Stomach (tissue), 9 donors: ENCODE data around the gene JPH2. TPM values are rescaled to one million over a fixed set of nuclear protein-coding genes. Genes with fewer than 3 reads are reported as not detected.
"Not testable (repeated sequence)": the region's sequence is repeated elsewhere in the genome, so short reads cannot be mapped to it uniquely, and the experiment has no call there.

Experiments used
- DNase-seq, 2 donors: peaks; one replicate each; pipeline versions ENCODE4 v3.0.0 to v3.0.0-alpha.2; 2013 to 2019
- H3K27ac ChIP-seq, 5 donors: fragments of 200-600 bp in 4 of 5; sonication (generic) in 4 of 5; one replicate each; pipeline ENCODE4 v1.5.1; 2013 to 2019; ENCODE audit warnings: mild to moderate bottlenecking in 1 of 5, moderate library complexity in 1 of 5
- H3K27me3 ChIP-seq, 3 donors: fragments of 200-600 bp; sonication (generic); one replicate each; pipeline ENCODE4 v1.5.1; 2017 to 2019; ENCODE audit warnings: mixed run types in 1 of 3
- H3K36me3 ChIP-seq, 4 donors: fragments of 200-600 bp; sonication (generic); 1 replicate in 3 of 4; 2 replicates in 1 of 4; pipeline ENCODE4 v1.5.1; 2016 to 2019
- H3K4me1 ChIP-seq, 4 donors: fragments of 200-600 bp; sonication (generic); one replicate each; pipeline ENCODE4 v1.5.1; 2016 to 2019
- H3K4me3 ChIP-seq, 4 donors: fragments of 200-600 bp; sonication (generic) in 3 of 4; one replicate each; pipeline ENCODE4 v1.5.1; 2016 to 2019; ENCODE audit warnings: mild to moderate bottlenecking in 1 of 4
- H3K9me3 ChIP-seq, 4 donors: fragments of 200-600 bp; sonication (generic); one replicate each; pipeline ENCODE4 v1.5.1; 2016 to 2019
- EP300 ChIP-seq: sonication (generic); formaldehyde crosslinking; IDR thresholded peaks from one replicate; pipeline ENCODE4 v1.6.1; 2017; ENCODE audit warnings: antibody characterized with exemption
- POLR2A ChIP-seq, 4 donors: fragments of 450-650 bp; IDR thresholded peaks; one replicate each; pipeline ENCODE4 v1.6.1; 2016; ENCODE audit warnings: antibody characterized with exemption in 4 of 4, control low read depth in 2 of 4, mild to moderate bottlenecking in 1 of 4, moderate library complexity in 1 of 4
- POLR2AphosphoS5 ChIP-seq, 3 donors: sonication (generic); formaldehyde crosslinking; IDR thresholded peaks; one replicate each; pipeline ENCODE4 v1.6.1; 2016; ENCODE audit warnings: antibody characterized with exemption in 3 of 3
- WGBS, 5 donors: extraction: QIAGEN DNeasy Blood & Tissue Kit in 3 of 5; methylation state at CpG; one replicate each; pipeline versions ENCODE4 v1.1.5 to v1.1.7; 2013 to 2018; 5-methylcytosine and 5-hydroxymethylcytosine counted together
- intact Hi-C: fragments of 100-400 bp; cut with DNase I; formaldehyde crosslinking; loops from one replicate; pipeline ENCODE4 v1.15.1; 2023; ENCODE audit warnings: low total_unique reads
- polyA plus RNA-seq, 3 donors: library from polyadenylated mRNA; stranded (reverse); fragments of 200-250 nt; gene quantifications; one replicate each; pipeline ENCODE4 v1.2.3, GENCODE V29; 2013
- total RNA-seq, 5 donors: library from RNA; depleted of rRNA; stranded (reverse); fragments of >200 nt; gene quantifications; one replicate each; pipeline versions ENCODE4 v1.1.0 to v1.2.3, GENCODE V29; 2014 to 2016
- TF ChIP-seq, protein P1 (sequence below), 7 experiments: fragments of 450-650 bp in 4 of 7; fragments of 200-600 bp in 3 of 7; sonication (generic) in 3 of 7; IDR thresholded peaks; one replicate each; pipeline ENCODE4 v1.5.1; 2016 to 2019; ENCODE audit warnings: antibody characterized with exemption in 7 of 7, control low read depth in 2 of 7, mild to moderate bottlenecking in 1 of 7
- donor health status: healthy with polysubstance abuse.
- donor health status: Bipolar disorder and iron deficiency.
- donor health status: healthy.

JPH2 gene
- total and polyA plus RNA-seq, 8 donors: 0.15 to 51.9 (median 10.9) TPM

DNA sequence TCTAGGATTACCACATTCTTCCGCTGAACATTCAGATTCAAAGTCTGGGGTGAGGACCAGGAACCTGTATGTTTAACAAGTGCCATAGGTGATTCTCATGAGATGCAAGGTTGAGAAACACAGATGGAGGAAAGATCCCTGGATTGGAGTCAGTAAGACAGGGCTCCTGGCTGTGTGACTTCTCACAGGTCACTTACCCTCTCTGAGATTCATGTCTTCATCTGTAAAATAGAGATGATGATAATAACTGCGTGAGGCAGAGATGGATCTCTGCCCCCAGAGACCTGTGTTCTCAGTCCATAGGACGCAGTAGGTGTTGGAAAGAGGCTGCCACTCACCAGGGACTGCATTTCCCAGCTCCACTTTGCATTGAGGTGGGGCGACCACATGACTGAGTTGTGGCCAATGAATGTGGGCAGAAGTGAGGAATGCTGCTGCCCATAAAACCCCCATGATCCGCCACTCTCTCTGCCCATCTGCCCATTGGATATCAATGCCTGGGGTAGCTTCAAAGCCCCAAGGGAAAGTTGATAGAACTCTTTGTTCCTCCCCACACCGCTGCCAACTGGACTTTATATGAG lies 46.5 kb upstream of the JPH2 start:
- WGBS, 5 donors: 81 to 94% (median 84%) methylated on average over 6 of the region's 6 CpGs
- Histone ChIP-seq H3K4me3 (no peak overlapping the region), H3K27ac (no peak overlapping the region), H3K9me3 (no peaks in the 10 kb centered on the region), H3K36me3 (no peaks in the 10 kb centered on the region), H3K4me1 (no peaks in the 10 kb centered on the region), H3K27me3 (no peaks in the 10 kb centered on the region)
- intact Hi-C loops: no loop called here
- TF ChIP-seq EP300 (no peak), POLR2AphosphoS5 (IDR thresholded peaks at IDR 0.05) (no peak), POLR2A (IDR thresholded peaks at IDR 0.05) (no peak)
- TF ChIP-seq, protein P1, sequence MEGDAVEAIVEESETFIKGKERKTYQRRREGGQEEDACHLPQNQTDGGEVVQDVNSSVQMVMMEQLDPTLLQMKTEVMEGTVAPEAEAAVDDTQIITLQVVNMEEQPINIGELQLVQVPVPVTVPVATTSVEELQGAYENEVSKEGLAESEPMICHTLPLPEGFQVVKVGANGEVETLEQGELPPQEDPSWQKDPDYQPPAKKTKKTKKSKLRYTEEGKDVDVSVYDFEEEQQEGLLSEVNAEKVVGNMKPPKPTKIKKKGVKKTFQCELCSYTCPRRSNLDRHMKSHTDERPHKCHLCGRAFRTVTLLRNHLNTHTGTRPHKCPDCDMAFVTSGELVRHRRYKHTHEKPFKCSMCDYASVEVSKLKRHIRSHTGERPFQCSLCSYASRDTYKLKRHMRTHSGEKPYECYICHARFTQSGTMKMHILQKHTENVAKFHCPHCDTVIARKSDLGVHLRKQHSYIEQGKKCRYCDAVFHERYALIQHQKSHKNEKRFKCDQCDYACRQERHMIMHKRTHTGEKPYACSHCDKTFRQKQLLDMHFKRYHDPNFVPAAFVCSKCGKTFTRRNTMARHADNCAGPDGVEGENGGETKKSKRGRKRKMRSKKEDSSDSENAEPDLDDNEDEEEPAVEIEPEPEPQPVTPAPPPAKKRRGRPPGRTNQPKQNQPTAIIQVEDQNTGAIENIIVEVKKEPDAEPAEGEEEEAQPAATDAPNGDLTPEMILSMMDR (IDR thresholded peaks at IDR 0.05): no peak
- no peak for DNase-seq

DNA sequence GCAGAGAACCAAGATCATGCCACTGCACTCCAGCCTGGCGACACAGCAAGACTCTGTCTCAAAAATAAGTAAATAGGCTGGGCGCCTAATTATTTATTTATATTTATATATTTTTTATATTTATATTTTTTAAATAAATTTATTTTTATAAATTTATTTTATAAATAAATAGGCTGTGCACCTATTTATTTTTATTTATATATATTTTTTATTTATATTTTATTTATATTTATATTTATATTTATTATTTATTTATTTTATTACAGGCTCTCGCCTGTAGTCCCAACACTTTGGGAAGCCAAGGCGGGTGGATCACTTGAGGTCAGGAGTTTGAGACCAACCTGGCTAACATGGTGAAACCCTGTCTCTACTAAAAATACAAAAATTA lies 45.5 kb upstream of the JPH2 start:
- H3K27ac ChIP-seq, intact Hi-C loops, H3K4me1 ChIP-seq, H3K36me3 ChIP-seq, H3K4me3 ChIP-seq, DNase-seq, H3K9me3 ChIP-seq, H3K27me3 ChIP-seq: not testable (repeated sequence)
- 79 to 96% (median 95%) methylated on average over 4 of the region's 4 CpGs for WGBS, 5 donors

DNA sequence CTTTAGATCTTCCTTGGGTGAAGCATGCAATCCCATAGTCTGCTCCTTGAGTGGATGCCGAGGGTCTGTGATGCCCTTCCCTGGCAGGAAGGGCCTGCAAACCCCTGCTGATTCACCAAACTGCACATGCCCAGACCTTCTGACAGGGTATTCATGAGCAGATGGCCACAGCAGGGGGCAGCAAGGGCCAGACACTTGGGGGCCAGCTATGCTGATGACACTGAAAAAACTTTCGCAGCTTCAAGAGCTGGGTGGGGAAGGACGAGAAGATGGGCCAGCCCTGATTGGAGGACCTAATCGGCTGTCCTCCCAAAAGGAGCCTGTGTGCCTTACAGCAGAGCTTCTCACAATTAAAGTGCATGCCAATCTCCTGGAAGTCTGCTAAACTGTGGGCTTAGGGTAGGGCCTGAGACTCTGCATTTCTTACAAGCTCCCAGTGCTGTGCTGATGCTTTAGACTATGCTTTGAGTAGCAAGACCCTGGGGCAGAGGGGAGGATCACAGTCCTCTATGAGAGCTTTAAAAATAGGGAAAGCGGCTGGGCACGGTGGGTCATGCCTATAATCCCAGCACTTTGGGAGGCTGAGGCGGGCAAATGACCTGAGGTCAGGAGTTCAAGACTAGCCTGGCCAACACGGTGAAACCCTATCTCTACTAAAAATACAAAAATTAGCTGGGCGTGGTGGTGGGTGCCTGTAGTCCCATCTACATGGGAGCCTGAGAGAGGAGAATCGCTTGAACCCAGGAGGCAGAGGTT lies 44.9 kb upstream of the JPH2 start:
- Histone ChIP-seq H3K4me3 (no peak overlapping the region), H3K9me3 (no peaks in the 10 kb centered on the region), H3K4me1 (no peaks in the 10 kb centered on the region), H3K27me3 (no peaks in the 10 kb centered on the region), H3K27ac (no peak overlapping the region), H3K36me3 (no peaks in the 10 kb centered on the region)
- DNase-seq: no peak
- intact Hi-C loops: no loop called here
- TF ChIP-seq, protein P1 (IDR thresholded peaks at IDR 0.05): no peak
- TF ChIP-seq POLR2AphosphoS5 (IDR thresholded peaks at IDR 0.05) (no peak), EP300 (no peak), POLR2A (IDR thresholded peaks at IDR 0.05) (no peak)
- WGBS, 5 donors: 59 to 74% (median 70%) methylated on average over 10 of the region's 10 CpGs

DNA sequence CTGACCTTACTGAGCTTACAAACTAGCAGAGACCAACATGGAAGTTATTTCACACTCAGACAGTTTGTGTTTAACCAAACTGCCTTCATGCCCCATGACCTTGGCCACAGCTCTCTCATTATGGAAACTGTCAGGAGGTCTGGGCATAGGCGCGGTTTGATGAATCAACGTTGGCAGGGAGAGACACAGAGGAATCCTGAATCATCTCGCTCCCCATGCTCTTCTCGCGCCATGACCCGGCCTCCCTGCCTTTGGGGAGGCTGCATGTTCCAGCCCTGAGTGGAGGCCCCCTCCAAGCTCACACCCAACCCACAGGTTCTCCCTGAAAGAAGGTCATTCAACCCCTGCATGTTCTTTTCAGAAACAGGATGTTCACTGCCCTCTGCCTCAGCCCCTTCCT lies 44.2 kb upstream of the JPH2 start:
- 76 to 86% (median 82%) methylated on average over 6 to 7 of the region's 7 CpGs for WGBS, 5 donors
- no peak overlapping the region for H3K4me3 ChIP-seq
- no peaks in the 10 kb centered on the region for H3K27me3 ChIP-seq
- H3K4me1 ChIP-seq: no peaks in the 10 kb centered on the region
- H3K27ac ChIP-seq: no peak overlapping the region
- no peaks in the 10 kb centered on the region for H3K9me3 ChIP-seq
- intact Hi-C loops: no loop called here
- H3K36me3 ChIP-seq: no peaks in the 10 kb centered on the region
- DNase-seq: no peak
- no peak for TF ChIP-seq POLR2AphosphoS5 (IDR thresholded peaks at IDR 0.05)
- TF ChIP-seq, protein P1 (IDR thresholded peaks at IDR 0.05): no peak
- TF ChIP-seq EP300: no peak
- no peak for TF ChIP-seq POLR2A (IDR thresholded peaks at IDR 0.05)
